ENCODE results near the gene FFAR1. TPM values are rescaled to one million over a fixed set of nuclear protein-coding genes. Genes with fewer than 3 reads are reported as not detected.
"Not testable (repeated sequence)": the region's sequence is repeated elsewhere in the genome, so short reads cannot be mapped to it uniquely, and the experiment has no call there.

Gene FFAR1
- total RNA-seq, 2 donors from 2014 or later = 0.42 to 0.54 TPM

DNA sequence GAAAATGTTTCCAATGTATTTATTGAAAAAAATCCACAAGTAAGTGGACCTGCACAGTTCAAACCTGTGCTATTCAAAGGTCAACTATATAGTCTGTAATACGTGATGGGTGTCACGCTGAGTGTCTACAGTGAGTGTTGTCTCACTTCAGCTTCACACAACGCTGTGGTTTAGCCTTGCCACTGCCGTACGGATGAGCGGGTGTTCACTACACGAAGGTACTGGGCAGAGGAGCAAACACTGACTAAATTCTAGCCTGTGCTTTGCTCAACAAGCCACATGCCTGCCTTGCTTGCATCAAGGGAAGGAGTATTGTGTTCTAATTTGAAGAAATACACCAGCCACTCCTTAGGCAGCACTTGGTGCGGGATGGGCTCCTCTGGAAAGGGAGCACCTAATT is 7.2 kb downstream of the FFAR1 start:
- peak; percentile 73 for ATAC-seq (replicated peaks)

DNA sequence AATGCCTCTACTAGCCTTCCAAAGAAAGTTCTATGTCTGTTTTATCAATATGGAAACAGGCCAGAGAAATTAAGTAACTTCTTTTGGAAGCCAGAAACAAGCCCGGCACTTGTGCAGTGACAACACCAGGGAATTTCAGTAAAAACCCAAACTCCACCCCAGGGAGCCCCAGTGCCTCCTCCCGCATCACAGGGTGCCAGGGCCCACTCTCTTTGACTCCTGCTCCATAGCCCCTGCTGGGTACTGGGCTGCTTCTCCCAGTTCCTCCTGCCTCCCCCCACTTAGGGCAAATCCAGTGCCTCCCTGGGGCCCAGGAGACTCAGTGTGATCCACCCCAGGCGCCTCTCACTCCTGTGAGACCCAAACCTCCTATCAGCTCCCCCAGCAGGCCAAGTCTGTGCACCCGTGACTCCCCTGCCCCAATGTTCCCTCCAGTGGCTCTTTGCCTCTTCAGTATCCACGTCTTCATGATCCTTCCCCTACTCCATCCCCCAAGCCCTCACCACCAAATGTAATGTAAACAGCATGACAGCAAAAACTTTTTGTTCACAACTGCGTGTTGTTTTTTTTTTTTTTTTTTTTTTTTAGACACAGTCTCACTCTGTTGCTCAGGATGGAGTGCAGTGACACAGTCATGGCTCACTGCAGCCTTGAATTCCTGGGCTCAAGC is 8.2 kb downstream of the FFAR1 start:
- Mint-ChIP-seq H3K4me1 (peaks cover 5% of the 10 kb centered on the region), H3K27me3 (peaks cover 4% of the 10 kb centered on the region), H3K9me3 (no peaks in the 10 kb centered on the region), H3K36me3 (ENCODE audit: low read depth) (no peaks in the 10 kb centered on the region), H3K4me3 (no peak overlapping the region), H3K27ac (peak overlapping the region; percentile 26)
- no peak for ATAC-seq (replicated peaks)

More for the DNA sequence above, 7.2 kb downstream of the FFAR1 start:
- Mint-ChIP-seq H3K27me3 (peaks cover 4% of the 10 kb centered on the region), H3K36me3 (ENCODE audit: low read depth) (no peaks in the 10 kb centered on the region), H3K27ac (no peak overlapping the region), H3K4me3 (no peak overlapping the region), H3K9me3 (no peaks in the 10 kb centered on the region), H3K4me1 (peaks cover 5% of the 10 kb centered on the region)

DNA sequence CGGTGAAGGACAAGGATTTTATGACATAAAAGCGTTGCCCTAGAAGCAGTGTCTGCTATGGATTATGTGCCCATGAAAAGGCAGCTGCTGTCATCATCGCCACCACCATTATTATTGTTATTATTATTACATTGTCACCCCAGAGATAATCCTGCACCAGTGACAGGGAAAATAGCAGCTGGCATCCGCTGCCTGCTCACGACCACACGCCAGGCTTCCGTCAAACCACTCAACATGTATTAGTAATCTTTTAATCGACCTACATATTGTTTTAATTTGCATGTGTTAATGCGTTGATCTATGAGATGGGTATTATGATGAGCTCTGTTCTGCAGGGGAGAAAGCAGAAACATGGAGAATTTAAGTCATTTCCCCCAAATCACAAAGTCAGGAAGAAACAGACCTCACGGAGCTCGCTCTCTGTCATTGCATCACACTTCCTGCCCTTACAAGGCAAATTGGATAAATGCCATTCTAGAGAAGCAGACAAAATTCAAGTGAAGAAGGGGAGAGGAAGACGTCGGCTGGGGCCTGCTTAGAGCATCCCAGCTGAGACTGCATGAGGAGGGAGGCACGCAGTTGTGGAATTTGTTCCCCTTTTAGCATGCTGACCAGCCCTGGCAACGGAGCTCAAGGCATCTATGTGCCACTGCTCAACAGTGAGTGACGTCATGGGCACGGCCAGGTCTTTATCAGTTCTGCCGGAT is 10.3 kb downstream of the FFAR1 start, which contains the start of gene FFAR3:
FFAR3 (plus strand) TSS at position 594 of the 707 bp plus-strand sequence. CDS start 431 bp downstream, outside the sequence.
- H3K27me3 Mint-ChIP-seq = peaks cover 11% of the 10 kb centered on the region
- peak within 1 kb of the TSS; percentile 21 for H3K27ac Mint-ChIP-seq
- no peaks in the 10 kb centered on the region for H3K36me3 Mint-ChIP-seq (ENCODE audit: low read depth)
- H3K4me1 Mint-ChIP-seq = peaks cover under 1% of the 10 kb centered on the region
- H3K9me3 Mint-ChIP-seq = no peaks in the 10 kb centered on the region
- peak; percentile 30 for ATAC-seq (replicated peaks)
- peak within 1 kb of the TSS; percentile 61 for H3K4me3 Mint-ChIP-seq

DNA sequence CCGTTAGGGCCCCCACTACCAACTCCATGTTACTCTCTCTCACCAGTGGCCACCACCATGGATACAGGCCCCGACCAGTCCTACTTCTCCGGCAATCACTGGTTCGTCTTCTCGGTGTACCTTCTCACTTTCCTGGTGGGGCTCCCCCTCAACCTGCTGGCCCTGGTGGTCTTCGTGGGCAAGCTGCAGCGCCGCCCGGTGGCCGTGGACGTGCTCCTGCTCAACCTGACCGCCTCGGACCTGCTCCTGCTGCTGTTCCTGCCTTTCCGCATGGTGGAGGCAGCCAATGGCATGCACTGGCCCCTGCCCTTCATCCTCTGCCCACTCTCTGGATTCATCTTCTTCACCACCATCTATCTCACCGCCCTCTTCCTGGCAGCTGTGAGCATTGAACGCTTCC is 11.1 kb downstream of the FFAR1 start:
- H3K36me3 Mint-ChIP-seq (ENCODE audit: low read depth); H3K4me3 Mint-ChIP-seq; H3K27ac Mint-ChIP-seq; H3K9me3 Mint-ChIP-seq; H3K4me1 Mint-ChIP-seq; ATAC-seq (replicated peaks): not testable (repeated sequence)
- H3K27me3 Mint-ChIP-seq = peaks cover 11% of the 10 kb centered on the region

DNA sequence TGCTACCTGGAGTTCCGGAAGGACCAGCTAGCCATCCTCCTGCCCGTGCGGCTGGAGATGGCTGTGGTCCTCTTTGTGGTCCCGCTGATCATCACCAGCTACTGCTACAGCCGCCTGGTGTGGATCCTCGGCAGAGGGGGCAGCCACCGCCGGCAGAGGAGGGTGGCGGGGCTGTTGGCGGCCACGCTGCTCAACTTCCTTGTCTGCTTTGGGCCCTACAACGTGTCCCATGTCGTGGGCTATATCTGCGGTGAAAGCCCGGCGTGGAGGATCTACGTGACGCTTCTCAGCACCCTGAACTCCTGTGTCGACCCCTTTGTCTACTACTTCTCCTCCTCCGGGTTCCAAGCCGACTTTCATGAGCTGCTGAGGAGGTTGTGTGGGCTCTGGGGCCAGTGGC is 11.7 kb downstream of the FFAR1 start:
- peaks cover 11% of the 10 kb centered on the region for H3K27me3 Mint-ChIP-seq
- H3K36me3 Mint-ChIP-seq (ENCODE audit: low read depth); ATAC-seq (replicated peaks); H3K27ac Mint-ChIP-seq; H3K4me3 Mint-ChIP-seq; H3K9me3 Mint-ChIP-seq; H3K4me1 Mint-ChIP-seq: not testable (repeated sequence)

DNA sequence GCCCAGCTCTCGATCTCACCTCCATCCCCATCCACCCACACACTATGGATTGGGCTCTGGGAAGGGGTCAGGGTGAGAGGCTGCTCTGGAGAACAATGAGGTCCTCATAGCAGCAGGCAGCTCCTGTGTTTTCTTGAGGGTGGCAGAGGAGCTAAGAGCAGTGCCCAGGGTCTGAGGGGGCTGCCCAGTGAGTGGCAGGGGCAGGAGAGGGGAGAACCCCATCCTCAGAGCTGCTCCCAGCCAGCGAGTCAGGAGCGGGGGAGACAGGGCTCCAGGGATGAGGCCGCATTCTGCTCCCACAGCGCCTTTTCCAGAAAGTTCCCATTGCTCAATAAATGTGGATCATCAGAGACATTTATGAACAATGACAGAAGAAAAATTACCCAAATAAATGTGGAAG is 12.4 kb downstream of the FFAR1 start:
- peaks cover 14% of the 10 kb centered on the region for H3K27me3 Mint-ChIP-seq
- not testable (repeated sequence) for H3K36me3 Mint-ChIP-seq (ENCODE audit: low read depth); H3K4me1 Mint-ChIP-seq; H3K9me3 Mint-ChIP-seq; H3K27ac Mint-ChIP-seq; H3K4me3 Mint-ChIP-seq; ATAC-seq (replicated peaks)

DNA sequence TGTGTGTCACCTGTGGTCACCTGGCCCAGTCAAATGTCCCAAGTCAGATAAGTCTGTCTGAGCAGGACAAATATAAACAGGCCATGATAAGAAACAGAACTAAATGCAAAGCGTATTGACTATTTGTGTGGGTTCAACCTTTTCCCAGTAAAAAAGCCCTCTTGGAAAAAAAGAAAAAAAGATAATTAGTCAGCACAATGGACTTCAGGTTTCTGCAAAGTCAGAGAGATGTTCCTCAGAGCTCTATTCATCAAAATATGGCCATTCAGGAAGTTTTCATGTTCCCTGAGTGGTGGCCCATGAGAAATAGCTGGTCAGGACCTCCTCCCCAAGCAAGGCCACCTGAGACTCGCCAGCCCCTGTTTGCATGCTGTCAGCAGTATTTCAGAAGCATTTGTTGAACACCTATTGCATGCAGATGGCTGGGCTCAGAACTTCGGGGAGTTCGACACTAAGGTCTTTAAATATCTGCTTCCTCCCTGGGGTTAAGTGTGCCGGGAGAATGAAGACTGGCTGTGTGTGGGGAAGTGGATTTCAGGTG is 13.2 kb downstream of the FFAR1 start:
- no peaks in the 10 kb centered on the region for H3K4me1 Mint-ChIP-seq
- ATAC-seq (replicated peaks) = no peak
- H3K36me3 Mint-ChIP-seq (ENCODE audit: low read depth) = no peaks in the 10 kb centered on the region
- H3K4me3 Mint-ChIP-seq = no peak overlapping the region
- no peaks in the 10 kb centered on the region for H3K9me3 Mint-ChIP-seq
- peaks cover 14% of the 10 kb centered on the region for H3K27me3 Mint-ChIP-seq
- no peak overlapping the region for H3K27ac Mint-ChIP-seq

DNA sequence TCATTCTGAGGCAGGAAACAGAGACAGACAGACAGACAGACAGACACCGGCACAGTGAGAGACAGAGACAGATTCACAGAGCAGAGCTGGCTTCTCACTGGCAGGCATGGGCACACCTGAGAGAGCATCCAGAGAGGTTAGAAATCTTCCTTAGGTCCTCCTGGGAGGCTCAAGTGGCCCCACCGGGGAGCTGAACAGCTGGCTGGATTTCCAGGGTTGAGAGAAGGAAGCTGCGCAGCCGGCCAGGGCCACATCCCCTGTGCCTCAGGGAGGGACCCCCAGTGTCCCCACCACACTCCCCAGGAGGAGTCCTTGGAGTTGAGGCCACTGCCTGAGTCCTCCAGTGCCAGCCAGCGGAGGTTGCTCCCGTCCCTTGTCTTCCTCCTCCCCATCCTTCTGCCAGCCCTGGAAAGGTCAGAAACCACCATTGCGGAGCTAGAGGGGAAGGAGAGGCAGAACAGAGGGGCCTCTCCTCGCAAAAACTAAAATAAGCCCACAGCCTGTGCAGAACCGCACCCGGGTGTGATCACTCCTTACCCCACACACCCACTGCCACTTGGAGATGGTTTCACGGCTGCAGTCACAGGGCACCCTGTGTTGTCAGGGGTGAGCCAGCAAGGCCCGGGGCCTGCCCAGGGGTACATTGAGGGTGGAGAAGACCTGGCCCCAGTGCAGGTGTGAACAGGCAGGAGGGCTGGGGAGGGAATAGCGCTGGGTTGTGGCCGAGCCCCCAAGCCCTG is 14.7 kb downstream of the FFAR1 start:
- Mint-ChIP-seq H3K27me3 (peaks cover 17% of the 10 kb centered on the region), H3K36me3 (ENCODE audit: low read depth) (no peaks in the 10 kb centered on the region), H3K4me3 (no peak overlapping the region), H3K4me1 (no peaks in the 10 kb centered on the region), H3K9me3 (no peaks in the 10 kb centered on the region), H3K27ac (no peak overlapping the region)
- ATAC-seq (replicated peaks) = no peak

DNA sequence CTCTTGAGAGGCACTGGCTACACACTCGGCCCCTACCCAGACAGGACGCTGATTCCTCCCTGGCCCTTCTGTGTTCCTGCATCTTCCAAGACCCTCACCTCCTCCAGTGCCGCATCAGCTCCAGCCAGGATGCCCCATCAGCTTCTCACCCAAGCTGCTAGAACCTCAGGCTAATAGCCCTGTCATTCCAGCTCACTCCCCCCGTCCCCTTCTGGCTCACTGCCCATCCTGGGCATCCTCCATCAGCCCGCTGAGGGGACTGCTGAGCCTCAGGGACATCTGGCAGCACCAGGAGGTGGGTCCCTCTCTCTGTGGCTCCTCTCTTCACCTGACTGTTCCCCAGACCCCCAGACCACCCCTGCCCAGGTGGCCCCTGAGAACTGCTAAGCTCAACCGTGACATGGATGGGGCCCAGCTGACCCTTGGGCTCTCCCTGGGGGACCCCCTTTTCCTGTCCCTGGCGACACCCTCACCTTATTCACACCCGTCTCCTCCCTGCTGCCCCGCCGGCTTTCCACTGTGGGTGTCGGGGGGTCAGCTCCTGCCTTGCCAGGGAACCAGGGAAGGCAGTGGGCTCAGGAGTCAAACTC is 15.4 kb downstream of the FFAR1 start:
- Mint-ChIP-seq H3K36me3 (ENCODE audit: low read depth) (no peaks in the 10 kb centered on the region), H3K27ac (no peak overlapping the region), H3K27me3 (peaks cover 19% of the 10 kb centered on the region)

DNA sequence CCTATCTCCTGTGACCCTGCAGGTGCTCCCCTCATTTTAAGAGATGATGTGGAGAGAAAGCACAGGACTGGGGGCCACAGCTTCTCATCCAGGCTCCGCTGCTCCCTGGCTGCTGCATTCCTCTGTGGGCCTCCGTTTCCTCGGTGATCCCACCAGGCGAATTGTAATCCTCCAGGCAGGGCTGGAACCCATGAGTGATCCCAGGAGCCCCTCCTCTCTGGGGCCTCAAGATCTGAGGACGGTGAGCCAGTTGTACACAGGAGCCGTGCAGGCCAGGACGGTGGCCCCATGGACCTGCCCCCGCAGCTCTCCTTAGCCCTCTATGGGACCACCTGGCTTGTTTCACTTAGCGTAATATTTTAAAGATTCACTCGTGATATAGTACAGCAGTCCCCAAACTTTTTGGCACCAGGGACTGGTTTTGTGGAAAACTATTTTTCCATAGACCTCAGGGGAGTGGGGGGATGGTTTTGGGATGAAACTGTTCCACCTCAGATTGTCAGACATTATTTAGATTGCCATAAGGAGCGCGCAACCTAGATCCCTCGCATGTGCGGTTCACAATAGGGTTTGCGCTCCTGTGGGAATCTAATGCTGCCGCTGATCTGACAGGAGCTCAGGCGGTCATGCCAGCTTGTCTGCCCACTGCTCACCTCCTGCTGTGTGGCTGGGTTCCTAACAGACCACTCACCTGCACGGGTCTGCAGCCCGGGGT is 16.2 kb downstream of the FFAR1 start:
- Mint-ChIP-seq H3K9me3 (no peaks in the 10 kb centered on the region), H3K27me3 (peaks cover 21% of the 10 kb centered on the region), H3K27ac (no peak overlapping the region), H3K4me3 (no peak overlapping the region), H3K36me3 (ENCODE audit: low read depth) (no peaks in the 10 kb centered on the region), H3K4me1 (no peaks in the 10 kb centered on the region)
- no peak for ATAC-seq (replicated peaks)

More for the DNA sequence above, 15.4 kb downstream of the FFAR1 start:
- Mint-ChIP-seq H3K9me3 (no peaks in the 10 kb centered on the region), H3K4me3 (no peak overlapping the region), H3K4me1 (no peaks in the 10 kb centered on the region)
- no peak for ATAC-seq (replicated peaks)

DNA sequence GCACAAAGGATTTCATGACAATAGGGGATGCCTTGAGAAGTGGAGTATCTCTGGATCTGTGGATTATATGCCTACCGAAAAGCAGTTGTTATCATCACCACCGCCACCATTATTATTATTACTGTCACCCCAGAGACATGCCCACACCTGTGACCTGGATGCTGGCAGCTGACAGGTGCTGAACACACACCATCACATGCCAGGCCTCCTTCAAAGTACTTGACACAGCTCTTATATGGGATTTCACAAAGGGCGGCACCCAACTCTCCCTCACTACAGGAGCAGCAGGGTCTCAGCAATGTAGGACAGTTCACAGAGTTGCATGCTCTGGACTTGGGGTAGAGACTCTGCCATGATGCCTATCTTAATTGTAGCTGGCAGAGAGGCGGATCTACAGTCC is 17.6 kb downstream of the FFAR1 start:
- H3K4me3 Mint-ChIP-seq = no peak overlapping the region
- H3K9me3 Mint-ChIP-seq = no peaks in the 10 kb centered on the region
- no peak for ATAC-seq (replicated peaks)
- H3K27ac Mint-ChIP-seq = no peak overlapping the region
- no peaks in the 10 kb centered on the region for H3K4me1 Mint-ChIP-seq
- no peaks in the 10 kb centered on the region for H3K36me3 Mint-ChIP-seq (ENCODE audit: low read depth)
- peaks cover 21% of the 10 kb centered on the region for H3K27me3 Mint-ChIP-seq

DNA sequence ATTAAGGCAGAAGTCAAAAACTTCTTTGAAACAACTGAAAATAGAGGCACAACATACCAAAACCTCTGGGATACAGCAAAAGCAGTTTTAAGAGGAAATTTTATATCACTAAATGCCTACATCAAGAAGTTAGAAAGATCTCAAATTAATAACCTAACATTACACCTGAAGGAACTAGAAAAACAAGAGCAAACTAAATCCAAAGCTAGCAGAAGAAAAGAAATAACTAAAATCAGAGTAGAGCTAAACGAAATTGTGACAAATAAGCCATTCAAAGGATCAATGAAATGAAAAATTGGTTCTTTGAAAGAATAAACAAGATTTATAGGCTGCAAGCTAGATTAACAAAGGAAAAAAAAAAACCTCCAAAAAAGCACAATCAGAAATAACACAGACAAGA is 20.7 kb downstream of the FFAR1 start:
- ATAC-seq (replicated peaks) = no peak
- peaks cover 10% of the 10 kb centered on the region for H3K27me3 Mint-ChIP-seq
- H3K4me1 Mint-ChIP-seq = no peaks in the 10 kb centered on the region
- no peak overlapping the region for H3K4me3 Mint-ChIP-seq
- no peak overlapping the region for H3K27ac Mint-ChIP-seq
- no peaks in the 10 kb centered on the region for H3K36me3 Mint-ChIP-seq (ENCODE audit: low read depth)
- no peaks in the 10 kb centered on the region for H3K9me3 Mint-ChIP-seq

DNA sequence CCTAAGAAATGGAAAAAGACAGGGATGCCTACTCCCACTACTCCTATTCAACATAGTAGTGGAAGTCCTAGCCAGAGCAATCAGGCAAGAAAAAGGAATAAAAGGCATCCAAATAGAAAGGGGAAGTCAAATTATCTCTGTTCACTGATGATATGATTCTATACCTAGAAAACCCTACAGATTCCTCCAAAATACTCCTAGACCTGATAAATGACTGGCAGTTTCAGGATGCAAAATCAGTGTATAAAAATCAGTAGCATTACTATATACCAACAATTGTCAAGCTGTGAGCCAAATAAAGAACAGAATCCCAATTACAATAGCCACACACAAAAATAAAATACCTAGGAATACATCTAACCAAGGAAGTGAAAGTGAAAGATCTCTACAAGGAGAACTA is 21.8 kb downstream of the FFAR1 start:
- no peak for ATAC-seq (replicated peaks)
- Mint-ChIP-seq H3K36me3 (ENCODE audit: low read depth) (no peaks in the 10 kb centered on the region), H3K9me3 (no peaks in the 10 kb centered on the region), H3K27me3 (peaks cover 9% of the 10 kb centered on the region), H3K27ac (no peak overlapping the region), H3K4me1 (no peaks in the 10 kb centered on the region), H3K4me3 (no peak overlapping the region)

DNA sequence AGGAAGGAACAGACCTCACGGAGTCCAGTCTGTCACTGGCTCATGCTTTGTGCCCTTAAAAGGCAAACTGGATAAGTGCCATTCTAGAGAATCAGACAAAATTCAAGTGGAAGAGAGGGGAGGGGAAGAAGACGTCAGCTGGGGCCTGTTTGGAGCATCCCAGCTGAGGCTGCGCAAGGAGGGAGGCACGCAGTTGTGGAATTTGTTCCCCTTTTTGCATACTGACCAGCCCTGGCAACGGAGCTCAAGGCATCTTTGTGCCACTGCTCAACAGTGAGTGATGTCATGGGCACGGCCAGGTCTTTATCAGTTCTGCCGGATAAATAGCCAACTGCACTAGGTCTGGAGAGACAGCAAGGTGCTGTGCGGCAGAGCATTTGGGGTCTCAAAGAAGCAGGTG is 23.0 kb downstream of the FFAR1 start, which contains the start of gene GPR42:
GPR42 (plus strand) TSS at position 347 of the 400 bp plus-strand sequence. CDS start 292 bp downstream, outside the sequence.
- H3K9me3 Mint-ChIP-seq = no peaks in the 10 kb centered on the region
- ATAC-seq (replicated peaks) = no peak
- no peaks in the 10 kb centered on the region for H3K36me3 Mint-ChIP-seq (ENCODE audit: low read depth)
- peaks cover 9% of the 10 kb centered on the region for H3K4me1 Mint-ChIP-seq
- no peak within 1 kb of the TSS for H3K27ac Mint-ChIP-seq
- H3K27me3 Mint-ChIP-seq = peaks cover 7% of the 10 kb centered on the region
- H3K4me3 Mint-ChIP-seq = no peak within 1 kb of the TSS

All from activated T-helper 17 cell treated with anti-CD3 and anti-CD28 coated beads, Interleukin-2, amount 50 U/mL, for 72 hours (primary cell).